Hair follicle dermal papilla cell (primary cell): ENCODE data around the gene TRIM29. TPM values are rescaled to one million over a fixed set of nuclear protein-coding genes. Genes with fewer than 3 reads are reported as not detected.

ENCODE experiments used
- total RNA-seq: library from RNA; depleted of rRNA; stranded (reverse); fragments of >200 nt; gene quantifications from 2 replicates; pipeline ENCODE4 v1.2.3, GENCODE V29; 2012

TRIM29 gene
- total RNA-seq = 1.6 and 2.7 TPM in 2 replicates

GRCh38 chr11:120137611-120138521, at the start of gene TRIM29:
Gene TRIM29 (minus strand): TSS chr11:120138113. CDS start chr11:120138031, 82 bp downstream.

Other genes starting within 250 kb of the TRIM29 start
- 30.0 and 35.0 TPM in 2 replicates for gene OAF, start 72.9 kb upstream of the TRIM29 start, total RNA-seq
- 0.12 and 0.16 TPM in 2 replicates for gene POU2F3, start 102.0 kb upstream of the TRIM29 start, total RNA-seq
- 6.5 and 7.4 TPM in 2 replicates for gene TLCD5, start 187.2 kb upstream of the TRIM29 start, total RNA-seq
- gene ARHGEF12, start 198.3 kb upstream of the TRIM29 start, total RNA-seq = 97.0 and 113 TPM in 2 replicates